GM08714 (cell line): ENCODE data around the gene POPDC2.

ENCODE experiments used
- H3K4me3 ChIP-seq: fragments of 200-500 bp; sonication (Bioruptor generic); 2 replicates; pipeline ENCODE4 v1.5.1; 2014; ENCODE audit warnings: mild to moderate bottlenecking, low read length, inconsistent platforms
- ZNF274 ChIP-seq: IDR thresholded peaks from 2 replicates; pipeline ENCODE4 v1.6.1; 2012; ENCODE audit warnings: mild to moderate bottlenecking, low read depth, low read length

Gene POPDC2

DNA sequence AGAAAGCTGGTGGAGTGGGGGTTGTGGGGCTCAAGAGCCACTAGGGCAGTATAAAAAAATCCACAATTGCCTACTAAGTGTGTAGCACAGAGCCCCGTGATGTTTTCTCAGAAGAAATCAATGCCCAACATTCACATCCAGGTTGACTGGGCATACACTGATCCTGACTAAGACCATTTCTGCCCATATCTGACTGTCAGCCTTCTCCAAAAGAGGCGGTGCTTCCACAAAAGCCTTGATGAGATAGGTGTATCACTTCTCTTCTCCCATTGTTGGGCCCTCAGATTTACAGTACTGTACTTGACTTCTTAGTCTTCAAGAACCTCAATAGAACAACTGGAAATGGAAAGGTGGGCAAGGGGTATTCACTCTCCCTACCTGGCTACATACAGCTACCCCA lies 1.4 kb downstream of the POPDC2 start:
- TF ChIP-seq ZNF274, result no peak
- no peak overlapping the region for H3K4me3 ChIP-seq

GRCh38 chr3:119657887-119658702 lies 2.3 kb downstream of the POPDC2 start:
- no peak for TF ChIP-seq ZNF274
- no peak overlapping the region for H3K4me3 ChIP-seq

DNA sequence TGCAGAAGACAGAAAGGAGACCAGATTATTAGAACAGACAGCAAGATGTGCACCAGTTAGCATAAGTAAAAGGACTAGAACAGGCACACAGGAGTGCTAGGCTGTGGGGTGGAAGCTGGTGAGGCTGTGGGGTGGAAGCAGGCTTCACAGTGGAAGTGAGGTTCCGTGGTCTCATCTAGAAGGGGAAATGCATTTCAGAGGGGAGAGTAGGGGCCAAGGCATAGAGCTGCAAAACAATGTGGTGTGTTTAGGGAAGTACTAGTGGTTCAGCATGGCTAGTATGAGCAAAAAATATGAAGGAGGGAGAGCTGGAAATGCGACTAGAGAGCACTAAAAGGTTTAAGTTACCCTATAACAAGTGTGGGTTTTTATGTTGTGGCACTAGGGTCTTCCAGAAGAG lies 6.5 kb downstream of the POPDC2 start:
- no peak overlapping the region for H3K4me3 ChIP-seq
- no peak for TF ChIP-seq ZNF274

DNA sequence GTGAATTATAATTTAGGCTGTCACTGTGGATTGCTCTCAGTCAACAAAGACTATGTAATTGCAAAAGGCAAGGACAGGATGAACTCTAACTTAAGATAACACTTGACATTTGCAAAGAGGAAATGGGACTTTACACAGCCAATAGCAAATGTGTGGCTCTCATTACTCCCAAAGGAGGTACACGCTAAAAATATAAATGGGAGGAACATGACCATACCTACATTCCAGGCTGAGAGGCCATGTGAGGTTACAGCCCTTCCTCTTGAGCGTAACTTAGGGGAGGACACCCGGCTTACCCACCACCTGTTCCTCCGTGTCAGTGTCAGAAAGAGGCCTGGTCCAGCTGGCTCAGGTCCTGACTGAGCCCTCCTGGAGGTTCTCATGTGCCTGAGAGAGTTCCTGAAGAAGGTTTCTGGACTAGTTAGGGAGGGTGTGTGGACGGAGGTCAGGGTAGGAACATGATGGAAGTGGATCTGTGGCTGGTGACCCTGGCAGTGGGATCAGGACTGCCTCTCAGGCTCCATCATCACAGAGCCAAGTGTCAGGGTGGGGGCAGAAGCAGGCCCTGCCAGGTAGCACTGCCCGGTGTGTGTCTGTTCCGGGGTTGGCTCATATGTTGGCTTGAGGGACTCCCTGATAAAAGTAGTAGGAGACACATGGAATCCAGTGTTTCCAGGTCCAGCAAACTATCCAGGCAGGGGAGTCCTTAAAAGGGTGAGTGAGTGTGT lies 7.9 kb downstream of the POPDC2 start:
- H3K4me3 ChIP-seq, result no peak overlapping the region
- TF ChIP-seq ZNF274, result no peak

- no peak for TF ChIP-seq ZNF274
- H3K4me3 ChIP-seq, result no peak overlapping the region
Observed at GRCh38 chr3:119649761-119650160, 10.6 kb downstream of the POPDC2 start.

DNA sequence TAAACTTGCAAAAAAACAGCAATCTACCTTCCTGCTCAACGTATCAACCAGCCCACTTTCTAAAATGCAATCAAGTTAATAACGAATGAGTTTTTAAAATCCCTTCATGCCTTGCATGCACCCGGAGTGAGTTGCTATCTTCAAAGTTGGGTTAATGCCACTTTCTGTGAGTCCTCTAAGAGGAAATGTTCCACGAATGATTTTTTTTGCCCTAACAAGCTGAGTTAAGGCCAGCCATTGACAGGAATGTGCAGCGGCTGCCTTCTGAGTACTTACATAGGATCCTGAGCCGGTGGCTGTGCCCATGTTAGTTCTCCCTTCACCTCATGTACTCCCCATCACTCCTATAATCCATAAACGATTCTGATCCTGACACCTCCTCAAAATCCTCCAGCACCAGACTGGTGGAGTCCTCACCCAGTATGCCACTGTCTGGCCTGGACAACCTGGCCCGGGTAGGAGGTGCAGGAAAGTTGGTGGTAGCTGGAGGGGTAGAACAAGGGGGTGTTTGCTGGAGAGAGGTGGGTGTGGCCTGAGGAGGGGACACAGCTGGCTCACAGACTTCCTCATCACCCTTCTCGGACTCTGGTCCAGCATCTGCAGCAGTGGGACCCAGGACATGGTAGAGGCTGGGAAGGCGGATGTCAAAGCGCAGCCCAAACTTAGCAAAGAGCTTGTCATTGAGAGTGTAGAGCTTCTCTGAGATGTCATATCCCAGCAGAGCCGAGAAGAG lies 12.4 kb downstream of the POPDC2 start:
- no peak for TF ChIP-seq ZNF274
- H3K4me3 ChIP-seq, result no peak overlapping the region

DNA sequence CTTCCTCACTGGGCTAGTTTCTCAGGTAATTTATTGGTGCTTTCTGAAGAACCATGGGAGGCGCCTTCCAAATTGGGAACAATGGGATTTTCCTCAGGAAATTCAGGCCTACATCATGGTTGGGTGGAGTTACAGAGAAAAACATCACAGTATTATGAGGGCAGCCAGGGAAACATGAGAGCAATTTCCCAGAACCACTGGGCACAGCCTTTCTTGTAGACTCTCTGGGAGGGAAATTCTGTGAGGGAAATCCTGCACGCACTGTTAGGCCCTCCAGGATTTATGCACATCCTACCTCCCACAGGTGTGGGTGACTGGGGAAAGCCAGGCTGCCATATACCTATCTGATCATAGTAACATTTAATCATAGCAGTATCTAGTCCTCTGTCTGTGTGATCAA lies 13.2 kb downstream of the POPDC2 start:
- TF ChIP-seq ZNF274, result no peak
- no peak overlapping the region for H3K4me3 ChIP-seq

DNA sequence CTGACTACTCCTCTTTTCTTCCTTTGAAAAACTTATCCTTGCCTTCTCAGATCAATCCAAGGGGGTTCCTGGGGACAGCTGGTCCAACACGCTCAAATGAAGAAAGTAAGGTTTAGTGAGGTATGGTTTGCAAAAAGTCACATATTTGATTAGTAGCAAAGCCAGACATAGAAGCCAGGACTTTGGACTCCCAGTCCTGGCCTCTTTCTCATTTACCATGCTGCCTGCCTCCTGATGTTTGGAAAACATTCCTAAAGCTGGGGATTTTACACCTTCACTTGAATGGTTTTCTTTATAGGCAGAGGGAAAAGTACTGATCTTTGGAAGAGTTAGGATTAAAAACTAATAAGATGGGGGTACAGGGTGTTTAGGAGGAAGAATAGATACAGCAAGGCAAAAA lies 14.6 kb downstream of the POPDC2 start:
- no peak overlapping the region for H3K4me3 ChIP-seq
- no peak for TF ChIP-seq ZNF274

- TF ChIP-seq ZNF274, result no peak
- no peak overlapping the region for H3K4me3 ChIP-seq
Observed at GRCh38 chr3:119644481-119644880, 15.9 kb downstream of the POPDC2 start.

- H3K4me3 ChIP-seq, result no peak overlapping the region
- no peak for TF ChIP-seq ZNF274
Observed at GRCh38 chr3:119643528-119643927, 16.9 kb downstream of the POPDC2 start.

GRCh38 chr3:119642746-119643473 lies 17.5 kb downstream of the POPDC2 start:
- TF ChIP-seq ZNF274, result no peak
- H3K4me3 ChIP-seq, result no peak overlapping the region

DNA sequence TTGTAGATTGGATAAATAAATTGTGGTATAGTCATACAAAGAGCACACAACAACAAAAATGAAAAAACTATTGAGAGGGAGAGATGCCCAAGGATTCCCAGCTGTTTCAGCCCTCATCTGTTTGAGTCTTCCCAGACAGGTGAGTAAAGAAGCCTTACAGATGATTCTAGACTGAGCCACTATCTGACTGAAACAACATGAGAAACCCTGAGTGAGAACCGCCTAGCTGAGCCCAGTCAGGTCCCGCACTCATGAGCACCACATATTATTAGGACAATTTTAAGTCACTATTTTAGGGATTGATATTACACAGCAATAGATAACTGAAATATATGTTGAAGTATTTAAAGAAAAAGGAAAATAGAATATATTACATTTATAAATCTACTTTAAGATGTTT lies 19.0 kb downstream of the POPDC2 start:
- no peak for TF ChIP-seq ZNF274

DNA sequence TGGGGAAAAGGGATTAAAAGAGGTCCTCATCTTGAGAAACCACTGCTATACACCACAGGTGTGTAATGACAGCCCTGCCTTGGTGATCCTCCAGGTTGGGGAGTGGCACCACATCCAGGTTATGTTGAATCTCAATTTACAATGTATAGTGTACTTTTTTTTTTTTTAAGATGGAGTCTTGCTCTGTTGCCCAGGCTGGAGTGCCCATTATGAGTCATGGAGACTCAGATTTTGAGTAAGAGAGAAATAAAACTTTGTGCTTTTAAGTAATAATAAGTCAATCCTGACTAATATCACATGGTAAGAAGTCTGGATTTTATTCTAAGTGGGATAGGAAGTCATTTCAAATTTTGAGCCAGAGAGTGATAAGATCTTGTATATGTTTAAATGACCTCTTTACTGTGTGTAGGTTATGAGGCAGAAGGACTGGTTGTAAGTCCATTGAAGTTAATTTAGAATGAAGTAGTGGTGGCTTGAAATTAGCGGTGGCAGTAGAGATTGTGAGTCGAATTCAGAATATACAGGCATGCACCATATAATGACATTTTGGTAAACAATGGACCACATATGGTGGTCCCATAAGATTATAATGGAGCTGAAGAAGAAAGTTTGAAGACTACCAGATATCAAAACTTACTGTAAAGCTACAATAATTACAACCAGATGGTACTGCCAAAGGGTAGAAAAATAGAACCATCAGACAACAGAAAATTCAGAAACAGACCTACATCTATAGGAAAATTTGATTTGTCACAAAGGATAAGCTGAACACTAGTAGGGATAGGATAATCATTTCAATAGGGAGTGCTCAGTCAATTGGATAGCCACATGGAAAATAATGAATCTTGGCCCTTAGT lies 20.7 kb downstream of the POPDC2 start:
- TF ChIP-seq ZNF274, result no peak
- H3K4me3 ChIP-seq, result no peak overlapping the region

More for the DNA sequence above, 19.0 kb downstream of the POPDC2 start:
- no peak overlapping the region for H3K4me3 ChIP-seq
